ENCODE results near the gene SKAP1. TPM values are rescaled to one million over a fixed set of nuclear protein-coding genes. Genes with fewer than 3 reads are reported as not detected.
A peak's percentile ranks its signal among the peaks of the same experiment; 100 is the strongest.
"Not testable (repeated sequence)": the region's sequence is repeated elsewhere in the genome, so short reads cannot be mapped to it uniquely, and the experiment has no call there.

Gene SKAP1
- total RNA-seq, 8 experiments from 2014 or later = 1.2 to 7.1 (median 1.5) TPM; not detected in 2

DNA sequence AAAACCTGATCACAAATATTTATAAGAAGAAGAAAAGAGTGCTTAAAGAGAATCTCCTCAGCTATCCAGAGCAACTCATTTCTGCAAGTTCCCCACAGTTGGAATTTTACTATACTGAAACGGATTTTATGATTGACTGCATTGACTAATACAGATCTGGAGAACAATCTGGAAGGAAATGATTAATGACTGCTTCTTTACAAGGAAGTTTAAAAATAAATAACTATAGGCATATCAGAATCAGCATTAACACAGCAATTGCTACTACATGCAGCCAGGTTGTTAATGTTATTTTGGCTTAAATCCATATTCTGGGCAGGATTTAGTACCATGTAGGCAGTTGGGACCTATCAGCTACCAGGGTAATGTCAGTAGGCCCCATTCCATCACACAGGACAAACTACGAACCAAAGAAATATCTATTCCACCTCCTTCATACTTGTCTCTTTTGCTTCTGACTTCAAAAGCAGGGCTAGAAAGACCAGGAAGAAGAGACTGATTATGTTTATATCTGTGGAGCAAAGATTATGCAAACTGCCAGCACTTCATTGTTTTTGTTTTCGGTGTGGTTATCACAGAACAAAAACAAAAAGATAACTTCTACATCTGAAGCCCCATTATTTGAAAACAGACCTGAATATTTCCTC is 3.9 kb downstream of the SKAP1 start:
- in situ Hi-C loops (cut with MboI; ENCODE audit: low pct_unique_long_range_greater_than_20kb in 2 of 9, low sequenced_read_pairs in 9 of 9, unreplicated experiment in 9 of 9) = no loop called here
- no peak overlapping the region for H3K27ac ChIP-seq
- WGBS, 10 experiments = 29 to 100% (median 83%) methylated on average over 1 to 3 of the region's 3 CpGs; no CpG with 5 or more reads in 1 of the 10 experiments
- H3K4me3 ChIP-seq = no peak overlapping the region
- H3K4me1 ChIP-seq (replicated peaks in 1 of 2) = peaks cover 6 to 26% of the 10 kb centered on the region in 2 donors
- no peak for ATAC-seq (replicated peaks in 6 of 8)

DNA sequence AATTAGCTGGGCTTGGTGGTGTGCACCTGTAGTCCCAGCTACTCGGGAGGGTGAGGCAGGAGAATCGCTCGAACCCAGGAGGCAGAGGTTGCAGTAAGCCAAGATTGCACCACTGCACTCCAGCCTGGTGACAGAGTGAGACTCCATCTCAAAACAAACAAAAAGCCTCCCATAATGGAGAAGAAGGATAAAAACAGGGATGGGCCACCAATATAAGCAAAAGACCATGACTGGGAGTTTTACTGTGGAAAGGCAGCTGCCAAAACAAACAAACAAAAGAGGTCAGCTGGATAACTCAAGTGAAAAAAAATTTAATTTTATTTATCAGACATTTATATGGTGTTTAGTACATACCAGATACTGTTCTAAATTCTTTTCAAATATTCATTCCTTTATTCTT is 8.0 kb downstream of the SKAP1 start:
- H3K4me3 ChIP-seq; ATAC-seq (replicated peaks in 6 of 8); H3K27ac ChIP-seq; in situ Hi-C loops (cut with MboI; ENCODE audit: low pct_unique_long_range_greater_than_20kb in 2 of 9, low sequenced_read_pairs in 9 of 9, unreplicated experiment in 9 of 9): not testable (repeated sequence)
- 83 to 100% (median 91%) methylated on average over 3 of the region's 3 CpGs; no CpG with 5 or more reads in 5 of the 10 experiments for WGBS, 10 experiments
- peaks cover 0 to 16% of the 10 kb centered on the region in 2 donors for H3K4me1 ChIP-seq (replicated peaks in 1 of 2)

GRCh38 chr17:48420823-48421222 is 9.2 kb downstream of the SKAP1 start:
- Histone ChIP-seq H3K4me3 (no peak overlapping the region), H3K27ac (no peak overlapping the region), H3K4me1 (replicated peaks in 1 of 2) (peaks cover 0 to 5% of the 10 kb centered on the region in 2 donors)
- ATAC-seq (replicated peaks in 6 of 8) = no peak
- 7 to 92% (median 76%) methylated on average over 1 to 4 of the region's 4 CpGs; no CpG with 5 or more reads in 2 of the 10 experiments for WGBS, 10 experiments
- in situ Hi-C loops (cut with MboI; ENCODE audit: low pct_unique_long_range_greater_than_20kb in 2 of 9, low sequenced_read_pairs in 9 of 9, unreplicated experiment in 9 of 9) = no loop called here

DNA sequence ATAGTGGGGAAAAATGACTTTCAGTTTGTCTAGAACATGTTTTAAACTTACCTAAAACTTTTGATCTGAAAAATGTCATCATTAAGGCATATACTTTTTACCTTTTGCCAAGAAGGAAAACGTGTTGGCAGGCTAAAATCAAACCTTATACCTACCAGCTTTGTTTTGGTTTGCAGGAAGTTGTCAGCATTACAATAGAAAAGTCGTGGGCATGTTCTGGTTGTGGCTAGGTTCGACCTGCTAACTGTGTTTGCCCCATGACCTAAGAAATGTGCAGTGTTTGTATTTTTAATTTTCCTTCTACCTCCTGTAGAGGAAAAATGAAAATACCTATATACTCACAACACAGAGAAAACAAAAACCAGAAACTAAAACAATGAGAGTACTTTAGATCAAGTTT is 13.0 kb downstream of the SKAP1 start:
- in situ Hi-C loops (cut with MboI; ENCODE audit: low pct_unique_long_range_greater_than_20kb in 2 of 9, low sequenced_read_pairs in 9 of 9, unreplicated experiment in 9 of 9) = no loop called here
- 0 to 40% (median 4%) methylated on average over 1 to 3 of the region's 3 CpGs; no CpG with 5 or more reads in 1 of the 10 experiments for WGBS, 10 experiments
- Histone ChIP-seq H3K4me1 (replicated peaks in 1 of 2) (peaks cover 0 to 11% of the 10 kb centered on the region in 2 donors), H3K4me3 (no peak overlapping the region), H3K27ac (no peak overlapping the region)
- no peak for ATAC-seq (replicated peaks in 6 of 8)

- H3K4me3 ChIP-seq = no peak overlapping the region
- peaks cover 2 to 16% of the 10 kb centered on the region in 2 donors for H3K4me1 ChIP-seq (replicated peaks in 1 of 2)
- WGBS, 10 experiments = 41 to 100% (median 88%) methylated on average over 1 to 5 of the region's 5 CpGs; no CpG with 5 or more reads in 1 of the 10 experiments
- H3K27ac ChIP-seq = no peak overlapping the region
- no peak for ATAC-seq (replicated peaks in 6 of 8)
- in situ Hi-C loops (cut with MboI; ENCODE audit: low pct_unique_long_range_greater_than_20kb in 2 of 9, low sequenced_read_pairs in 9 of 9, unreplicated experiment in 9 of 9) = no loop called here
Observed at GRCh38 chr17:48413613-48414405, 16.2 kb downstream of the SKAP1 start.

- H3K4me1 ChIP-seq (replicated peaks in 1 of 2) = peaks cover 2 to 16% of the 10 kb centered on the region in 2 donors
- ATAC-seq (replicated peaks in 6 of 8) = no peak
- in situ Hi-C loops (cut with MboI; ENCODE audit: low pct_unique_long_range_greater_than_20kb in 2 of 9, low sequenced_read_pairs in 9 of 9, unreplicated experiment in 9 of 9) = no loop called here
- H3K4me3 ChIP-seq = no peak overlapping the region
- WGBS, 10 experiments = 0 to 100% (median 73%) methylated on average over 1 of the region's 1 CpG
- H3K27ac ChIP-seq = no peak overlapping the region
Observed at GRCh38 chr17:48412841-48413240, 17.2 kb downstream of the SKAP1 start.

DNA sequence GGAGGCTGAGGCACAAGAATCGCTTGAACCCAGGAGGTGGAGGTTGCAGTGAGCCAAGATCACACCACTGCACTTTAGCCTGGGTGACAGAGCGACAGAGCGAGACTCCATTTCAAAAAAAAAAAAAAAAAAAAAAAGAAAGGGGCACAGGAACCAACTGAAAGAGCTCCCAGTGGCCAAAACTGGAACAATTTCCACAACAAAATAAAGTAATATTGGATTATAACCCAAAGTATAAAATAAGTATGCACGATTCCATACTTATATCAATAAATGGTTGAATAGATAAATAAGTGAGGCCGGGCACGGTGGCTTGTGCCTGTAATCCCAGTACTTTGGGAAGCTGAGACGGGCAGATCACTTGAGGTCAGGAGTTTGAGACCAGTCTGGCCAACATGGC is 19.2 kb downstream of the SKAP1 start:
- WGBS, 10 experiments = 50 to 100% (median 90%) methylated on average over 1 to 7 of the region's 7 CpGs; no CpG with 5 or more reads in 1 of the 10 experiments
- peaks cover 2 to 16% of the 10 kb centered on the region in 2 donors for H3K4me1 ChIP-seq (replicated peaks in 1 of 2)
- H3K4me3 ChIP-seq; H3K27ac ChIP-seq; ATAC-seq (replicated peaks in 6 of 8); in situ Hi-C loops (cut with MboI; ENCODE audit: low pct_unique_long_range_greater_than_20kb in 2 of 9, low sequenced_read_pairs in 9 of 9, unreplicated experiment in 9 of 9): not testable (repeated sequence)

- ATAC-seq (replicated peaks in 6 of 8) = no peak
- Histone ChIP-seq H3K4me3 (no peak overlapping the region), H3K4me1 (replicated peaks in 1 of 2) (peaks cover 2 to 16% of the 10 kb centered on the region in 2 donors), H3K27ac (no peak overlapping the region)
- WGBS, 10 experiments = 58 to 100% (median 82%) methylated on average over 2 to 5 of the region's 5 CpGs; no CpG with 5 or more reads in 1 of the 10 experiments
- in situ Hi-C loops (cut with MboI; ENCODE audit: low pct_unique_long_range_greater_than_20kb in 2 of 9, low sequenced_read_pairs in 9 of 9, unreplicated experiment in 9 of 9) = no loop called here
Observed at GRCh38 chr17:48409607-48410006, 20.4 kb downstream of the SKAP1 start.

- 37 to 90% (median 61%) methylated on average over 1 to 3 of the region's 3 CpGs for WGBS, 10 experiments
- ATAC-seq (replicated peaks in 6 of 8) = no peak
- in situ Hi-C loops (cut with MboI; ENCODE audit: low pct_unique_long_range_greater_than_20kb in 2 of 9, low sequenced_read_pairs in 9 of 9, unreplicated experiment in 9 of 9) = no loop called here
Observed at GRCh38 chr17:48406936-48407567, 23.0 kb downstream of the SKAP1 start.

DNA sequence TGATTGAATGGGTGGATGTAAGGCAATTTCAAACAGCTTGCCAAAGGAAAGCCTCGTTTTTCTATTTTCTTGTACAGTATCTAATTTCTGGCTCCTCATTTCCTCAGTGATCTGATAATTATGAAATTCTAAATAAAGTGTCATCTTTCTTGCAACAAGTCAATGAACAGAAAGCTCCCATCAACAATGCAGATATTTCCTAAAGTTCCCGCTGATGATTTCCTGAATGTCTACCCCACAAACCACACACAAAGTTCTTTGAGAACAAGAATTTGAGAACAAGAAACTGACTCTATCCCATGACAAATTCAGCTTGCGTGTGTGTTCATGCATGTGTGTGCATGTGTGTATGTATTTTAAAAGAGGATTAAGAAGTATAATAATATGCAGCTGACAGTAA is 35.2 kb downstream of the SKAP1 start:
- WGBS, 10 experiments = 0 to 100% (median 68%) methylated on average over 1 to 3 of the region's 3 CpGs
- H3K4me1 ChIP-seq (replicated peaks in 1 of 2) = peaks cover 0 to 5% of the 10 kb centered on the region in 2 donors
- H3K4me3 ChIP-seq = no peak overlapping the region
- no peak for ATAC-seq (replicated peaks in 6 of 8)
- H3K27ac ChIP-seq = no peak overlapping the region
- in situ Hi-C loops (cut with MboI; ENCODE audit: low pct_unique_long_range_greater_than_20kb in 2 of 9, low sequenced_read_pairs in 9 of 9, unreplicated experiment in 9 of 9) = no loop called here

More at GRCh38 chr17:48406936-48407567, 23.0 kb downstream of the SKAP1 start:
- peaks cover 2 to 10% of the 10 kb centered on the region in 2 donors for H3K4me1 ChIP-seq (replicated peaks in 1 of 2)
- no peak overlapping the region for H3K4me3 ChIP-seq
- no peak overlapping the region for H3K27ac ChIP-seq

GRCh38 chr17:48393283-48393682 is 36.7 kb downstream of the SKAP1 start:
- ATAC-seq (replicated peaks in 6 of 8) = peak in 3 of 8 experiments; percentile 33 to 85 (median 38)
- Histone ChIP-seq H3K27ac (no peak overlapping the region), H3K4me3 (no peak overlapping the region), H3K4me1 (replicated peaks in 1 of 2) (peaks cover 0 to 17% of the 10 kb centered on the region in 2 donors)
- in situ Hi-C loops (cut with MboI; ENCODE audit: low pct_unique_long_range_greater_than_20kb in 2 of 9, low sequenced_read_pairs in 9 of 9, unreplicated experiment in 9 of 9) = no loop called here

GRCh38 chr17:48392857-48393256 is 37.2 kb downstream of the SKAP1 start:
- in situ Hi-C loops (cut with MboI; ENCODE audit: low pct_unique_long_range_greater_than_20kb in 2 of 9, low sequenced_read_pairs in 9 of 9, unreplicated experiment in 9 of 9) = no loop called here
- Histone ChIP-seq H3K27ac (no peak overlapping the region), H3K4me3 (no peak overlapping the region), H3K4me1 (replicated peaks in 1 of 2) (peaks cover 0 to 14% of the 10 kb centered on the region in 2 donors)
- 0 to 100% (median 77%) methylated on average over 1 to 4 of the region's 4 CpGs; no CpG with 5 or more reads in 2 of the 10 experiments for WGBS, 10 experiments
- ATAC-seq (replicated peaks in 6 of 8) = peak in 1 of 8 experiments; percentile 61

GRCh38 chr17:48391444-48391843 is 38.6 kb downstream of the SKAP1 start:
- WGBS, 10 experiments = 44 to 100% (median 83%) methylated on average over 1 of the region's 1 CpG; no CpG with 5 or more reads in 3 of the 10 experiments
- Histone ChIP-seq H3K4me3 (no peak overlapping the region), H3K27ac (no peak overlapping the region), H3K4me1 (replicated peaks in 1 of 2) (peaks cover 0 to 12% of the 10 kb centered on the region in 2 donors)
- ATAC-seq (replicated peaks in 6 of 8) = no peak
- in situ Hi-C loops (cut with MboI; ENCODE audit: low pct_unique_long_range_greater_than_20kb in 2 of 9, low sequenced_read_pairs in 9 of 9, unreplicated experiment in 9 of 9) = no loop called here

Measured in motor neuron (in vitro differentiated cells).